Neural cell (in vitro differentiated cells): ENCODE results near the gene ADAP2. TPM values are rescaled to one million over a fixed set of nuclear protein-coding genes. Genes with fewer than 3 reads are reported as not detected.

ENCODE experiments used
- H2AFZ ChIP-seq: fragments of 200-600, 300-800 bp; sonication (generic), shearing (Covaris generic); 2 replicates; pipeline ENCODE4 v1.6.0; 2014; ENCODE audit warnings: low read depth, mild to moderate bottlenecking, antibody characterized with exemption, low read length, moderate library complexity
- H3F3A ChIP-seq: fragments of 200-600 bp; shearing (Covaris generic); 2 replicates; pipeline ENCODE4 v1.6.1; 2016; ENCODE audit warnings: mild to moderate bottlenecking, moderate library complexity, mixed read lengths, antibody characterized with exemption, low read length; ENCODE audit not compliant: insufficient read depth, poor library complexity, severe bottlenecking
- H3K27ac ChIP-seq: fragments of 200-600, 300-800 bp; sonication (generic), shearing (Covaris generic); 2 replicates; pipeline ENCODE4 v1.5.1; 2014; ENCODE audit warnings: mild to moderate bottlenecking, low read length, moderate library complexity
- H3K27me3 ChIP-seq: fragments of 300-800, 200-600 bp; sonication (generic), shearing (Covaris generic); 2 replicates; pipeline ENCODE4 v1.6.0; 2014; ENCODE audit warnings: mild to moderate bottlenecking, low read depth, low read length, moderate library complexity; ENCODE audit not compliant: insufficient read depth
- H3K36me3 ChIP-seq: fragments of 300-800, 200-600 bp; sonication (generic), shearing (Covaris generic); 2 replicates; pipeline ENCODE4 v1.5.1; 2014; ENCODE audit warnings: mild to moderate bottlenecking, antibody characterized with exemption, low read length, moderate library complexity; ENCODE audit not compliant: insufficient read depth
- H3K4me2 ChIP-seq: fragments of 300-800, 200-600 bp; sonication (generic), shearing (Covaris generic); 2 replicates; pipeline ENCODE4 v1.6.0; 2014; ENCODE audit warnings: mild to moderate bottlenecking, low read length
- H3K4me3 ChIP-seq: fragments of 300-800, 200-600 bp; sonication (generic), shearing (Covaris generic); 2 replicates; pipeline ENCODE4 v1.5.1; 2014; ENCODE audit warnings: mild to moderate bottlenecking, low read length, moderate library complexity
- H3K79me2 ChIP-seq: fragments of 200-600 bp; shearing (Covaris generic); replicated peaks from 2 replicates; pipeline ENCODE4 v1.6.0; 2014; ENCODE audit warnings: mild to moderate bottlenecking, low read length, moderate library complexity; ENCODE audit not compliant: insufficient read depth
- H3K9ac ChIP-seq: fragments of 300-800, 200-600 bp; sonication (generic), shearing (Covaris generic); 2 replicates; pipeline ENCODE4 v1.6.1; 2016; ENCODE audit warnings: mild to moderate bottlenecking, low read length, mixed read lengths
- H3K9me2 ChIP-seq: fragments of 200-600 bp; shearing (Covaris generic); 2 replicates; pipeline ENCODE4 v1.6.1; 2016; ENCODE audit warnings: mild to moderate bottlenecking, low read length, mixed read lengths; ENCODE audit not compliant: insufficient read depth
- H3K9me3 ChIP-seq: fragments of 200-600, 300-800 bp; sonication (generic), shearing (Covaris generic); 2 replicates; pipeline ENCODE4 v1.6.1; 2016; ENCODE audit warnings: mild to moderate bottlenecking, mixed run types, low read length, moderate library complexity, mixed read lengths
- H4K20me1 ChIP-seq: fragments of 200-600 bp; shearing (Covaris generic); 2 replicates; pipeline ENCODE4 v1.6.1; 2016; ENCODE audit warnings: mild to moderate bottlenecking, mixed run types; ENCODE audit not compliant: insufficient read depth
- CTCF ChIP-seq: fragments of 450-650 bp; IDR thresholded peaks from 2 replicates; pipeline ENCODE4 v1.5.1; 2014; ENCODE audit warnings: antibody characterized with exemption, mild to moderate bottlenecking, moderate library complexity; ENCODE audit not compliant: poor library complexity, severe bottlenecking
- EP300 ChIP-seq: fragments of 450-650 bp; conservative IDR thresholded peaks from 2 replicates; pipeline ENCODE4 v1.6.1; 2014; ENCODE audit warnings: antibody characterized with exemption, mild to moderate bottlenecking, moderate library complexity; ENCODE audit not compliant: poor library complexity, severe bottlenecking
- EZH2 ChIP-seq: fragments of 200-600, 300-800 bp; shearing (Covaris generic), sonication (generic); IDR thresholded peaks from 2 replicates; pipeline ENCODE4 v1.6.1; 2014; ENCODE audit warnings: antibody characterized with exemption, low read length, borderline replicate concordance, mild to moderate bottlenecking; ENCODE audit not compliant: insufficient read depth, poor library complexity, severe bottlenecking
- MXI1 ChIP-seq: fragments of 450-650 bp; conservative IDR thresholded peaks from 2 replicates; pipeline ENCODE4 v1.6.1; 2014; ENCODE audit warnings: antibody characterized with exemption, mild to moderate bottlenecking; ENCODE audit not compliant: poor library complexity, severe bottlenecking
- POLR2AphosphoS5 ChIP-seq: IDR thresholded peaks from 2 replicates; pipeline ENCODE4 v1.6.1; 2012
- REST ChIP-seq: IDR thresholded peaks from 2 replicates; pipeline ENCODE4 v1.6.1; 2012; ENCODE audit warnings: borderline replicate concordance
- SMC3 ChIP-seq: fragments of 450-650 bp; conservative IDR thresholded peaks from 2 replicates; pipeline ENCODE4 v1.6.1; 2014; ENCODE audit warnings: antibody characterized with exemption, mild to moderate bottlenecking, moderate library complexity; ENCODE audit not compliant: poor library complexity
- polyA plus RNA-seq: library from polyadenylated mRNA; depleted of rRNA; stranded (reverse); fragments of >200 nt; gene quantifications from 2 replicates; pipeline ENCODE4 v1.2.3, GENCODE V29; 2014

ADAP2 gene
- polyA plus RNA-seq, 1 donor from 2014 or later = 0.92 TPM

- Histone ChIP-seq H3K27me3 (no peaks in the 10 kb centered on the region), H2AFZ (no peak overlapping the region), H3F3A (no peaks in the 10 kb centered on the region), H3K9ac (no peak overlapping the region), H3K9me3 (no peaks in the 10 kb centered on the region), H3K79me2 (no peaks in the 10 kb centered on the region), H3K9me2 (no peaks in the 10 kb centered on the region), H3K27ac (no peak overlapping the region), H3K4me3 (no peak overlapping the region), H3K36me3 (no peaks in the 10 kb centered on the region), H3K4me2 (no peak overlapping the region), H4K20me1 (no peaks in the 10 kb centered on the region)
- TF ChIP-seq EP300 (no peak), SMC3 (no peak), REST (no peak), POLR2AphosphoS5 (no peak), MXI1 (no peak), CTCF (no peak)
These were observed 31.1 kb downstream of the ADAP2 start for GRCh38 chr17:30952638-30953393.

- Histone ChIP-seq H3K9me2 (no peaks in the 10 kb centered on the region), H3K4me3 (no peak overlapping the region), H3K4me2 (no peak overlapping the region), H3K36me3 (no peaks in the 10 kb centered on the region), H3K9ac (no peak overlapping the region), H3K79me2 (no peaks in the 10 kb centered on the region), H2AFZ (no peak overlapping the region), H3K27ac (no peak overlapping the region), H3K9me3 (no peaks in the 10 kb centered on the region), H3F3A (no peaks in the 10 kb centered on the region), H3K27me3 (no peaks in the 10 kb centered on the region), H4K20me1 (no peaks in the 10 kb centered on the region)
- TF ChIP-seq REST (no peak), POLR2AphosphoS5 (no peak), EZH2 (no peak), MXI1 (no peak)
These were observed 32.5 kb downstream of the ADAP2 start for GRCh38 chr17:30954046-30954830.
